GM18870 (cell line): ENCODE results near the gene SVEP1.
"Not testable (repeated sequence)": the region's sequence is repeated elsewhere in the genome, so short reads cannot be mapped to it uniquely, and the experiment has no call there.

Experiments
- ATAC-seq: cut with Tn5 transposase; IDR thresholded peaks from one replicate; pipeline ENCODE4 v1.9.1; 2021; ENCODE audit warnings: moderate library complexity; ENCODE audit not compliant: unreplicated experiment

The SVEP1 gene

GRCh38 chr9:110451726-110452125 is 127.8 kb downstream of the SVEP1 start:
- no peak for ATAC-seq

GRCh38 chr9:110447476-110447875 is 132.1 kb downstream of the SVEP1 start:
- no peak for ATAC-seq

- no peak for ATAC-seq
Observed at GRCh38 chr9:110446171-110446570, 133.4 kb downstream of the SVEP1 start.

GRCh38 chr9:110444911-110445310 is 134.6 kb downstream of the SVEP1 start:
- no peak for ATAC-seq

- ATAC-seq: no peak
Observed at GRCh38 chr9:110443866-110444220, 135.7 kb downstream of the SVEP1 start.

- ATAC-seq: no peak
Observed at GRCh38 chr9:110443146-110443865, 136.2 kb downstream of the SVEP1 start.

- ATAC-seq: no peak
Observed at GRCh38 chr9:110440796-110441195, 138.7 kb downstream of the SVEP1 start.

- no peak for ATAC-seq
Observed at GRCh38 chr9:110440172-110440571, 139.4 kb downstream of the SVEP1 start.

- ATAC-seq: no peak
Observed at GRCh38 chr9:110432253-110432652, 147.3 kb downstream of the SVEP1 start.

GRCh38 chr9:110429453-110429852 is 150.1 kb downstream of the SVEP1 start:
- no peak for ATAC-seq

- no peak for ATAC-seq
Observed at GRCh38 chr9:110427497-110428104, 151.9 kb downstream of the SVEP1 start.

- ATAC-seq: no peak
Observed at GRCh38 chr9:110426052-110426709, 153.4 kb downstream of the SVEP1 start.

- no peak for ATAC-seq
Observed at GRCh38 chr9:110414471-110414870, 165.1 kb downstream of the SVEP1 start.

GRCh38 chr9:110410961-110411360 is 168.6 kb downstream of the SVEP1 start:
- no peak for ATAC-seq

- no peak for ATAC-seq
Observed at GRCh38 chr9:110408598-110408997, 170.9 kb downstream of the SVEP1 start.

GRCh38 chr9:110405858-110406443 is 173.6 kb downstream of the SVEP1 start:
- no peak for ATAC-seq

GRCh38 chr9:110404473-110404872 is 175.1 kb downstream of the SVEP1 start:
- no peak for ATAC-seq

- no peak for ATAC-seq
Observed at GRCh38 chr9:110399983-110400382, 179.6 kb downstream of the SVEP1 start.

GRCh38 chr9:110398992-110399391 is 180.5 kb downstream of the SVEP1 start:
- ATAC-seq: not testable (repeated sequence)

- ATAC-seq: no peak
Observed at GRCh38 chr9:110391826-110392485, 187.6 kb downstream of the SVEP1 start.

- no peak for ATAC-seq
Observed at GRCh38 chr9:110389148-110389750, 190.3 kb downstream of the SVEP1 start.
